HEK293 (cell line): ENCODE results near the gene WDR89.

Experiments
- GLI4 ChIP-seq: fragments of 450-650 bp; formaldehyde crosslinking; IDR thresholded peaks from 2 replicates; pipeline ENCODE4 v1.5.1; 2016; ENCODE audit warnings: missing biosample characterization, missing genetic modification characterization
- MYNN ChIP-seq: fragments of 450-650 bp; formaldehyde crosslinking; IDR thresholded peaks from 2 replicates; pipeline ENCODE4 v1.5.1; 2016; ENCODE audit warnings: missing biosample characterization, missing genetic modification characterization, borderline replicate concordance
- PATZ1 ChIP-seq: fragments of 450-650 bp; formaldehyde crosslinking; IDR thresholded peaks from 2 replicates; pipeline ENCODE4 v1.5.1; 2016; ENCODE audit warnings: missing biosample characterization, missing genetic modification characterization
- SETDB1 ChIP-seq: IDR thresholded peaks from one replicate; pipeline ENCODE4 v1.6.1; 2017; ENCODE audit warnings: mild to moderate bottlenecking, low read length, moderate library complexity, mixed read lengths; ENCODE audit not compliant: insufficient read length
- TRIM28 ChIP-seq: IDR thresholded peaks from 2 replicates; pipeline ENCODE4 v1.6.1; 2011; ENCODE audit warnings: low read length, control low read depth, borderline replicate concordance
- ZBTB11 ChIP-seq: fragments of 450-650 bp; formaldehyde crosslinking; conservative IDR thresholded peaks from 2 replicates; pipeline ENCODE4 v1.5.1; 2016; ENCODE audit warnings: low read depth, missing biosample characterization, missing genetic modification characterization
- ZBTB21 ChIP-seq: fragments of 450-650 bp; formaldehyde crosslinking; IDR thresholded peaks from 2 replicates; pipeline ENCODE4 v1.5.1; 2017; ENCODE audit warnings: missing biosample characterization, missing genetic modification characterization
- ZBTB26 ChIP-seq: fragments of 450-650 bp; formaldehyde crosslinking; optimal IDR thresholded peaks from 2 replicates; pipeline ENCODE3; 2016; ENCODE audit warnings: missing biosample characterization, mild to moderate bottlenecking, missing genetic modification characterization
- ZBTB49 ChIP-seq: fragments of 450-650 bp; formaldehyde crosslinking; IDR thresholded peaks from 2 replicates; pipeline ENCODE4 v1.5.1; 2016; ENCODE audit warnings: missing biosample characterization, missing genetic modification characterization, low read depth
- ZFP41 ChIP-seq: fragments of 450-650 bp; formaldehyde crosslinking; IDR thresholded peaks from 2 replicates; pipeline ENCODE4 v1.5.1; 2016; ENCODE audit warnings: missing biosample characterization, missing genetic modification characterization, borderline replicate concordance
- ZNF133 ChIP-seq: fragments of 450-650 bp; formaldehyde crosslinking; IDR thresholded peaks from 2 replicates; pipeline ENCODE4 v1.5.1; 2016; ENCODE audit warnings: missing biosample characterization, missing genetic modification characterization
- ZNF175 ChIP-seq: fragments of 450-650 bp; formaldehyde crosslinking; IDR thresholded peaks from 2 replicates; pipeline ENCODE4 v1.5.1; 2016; ENCODE audit warnings: missing biosample characterization, missing genetic modification characterization
- ZNF18 ChIP-seq: fragments of 450-650 bp; formaldehyde crosslinking; IDR thresholded peaks from 2 replicates; pipeline ENCODE4 v1.5.1; 2016; ENCODE audit warnings: missing biosample characterization, missing genetic modification characterization
- ZNF19 ChIP-seq: fragments of 450-650 bp; formaldehyde crosslinking; IDR thresholded peaks from 2 replicates; pipeline ENCODE4; 2016; ENCODE audit warnings: missing biosample characterization, missing genetic modification characterization, low read depth
- ZNF292 ChIP-seq: fragments of 450-650 bp; formaldehyde crosslinking; IDR thresholded peaks from 2 replicates; pipeline ENCODE4 v1.5.1; 2016; ENCODE audit warnings: low read depth, missing biosample characterization, missing genetic modification characterization, borderline replicate concordance
- ZNF354C ChIP-seq: fragments of 450-650 bp; formaldehyde crosslinking; IDR thresholded peaks from 2 replicates; pipeline ENCODE4 v1.5.1; 2016; ENCODE audit warnings: missing biosample characterization, missing genetic modification characterization, low read depth, borderline replicate concordance
- ZNF362 ChIP-seq: fragments of 450-650 bp; formaldehyde crosslinking; IDR thresholded peaks from 2 replicates; pipeline ENCODE4 v1.5.1; 2016; ENCODE audit warnings: missing biosample characterization, missing genetic modification characterization
- ZNF37A ChIP-seq: fragments of 450-650 bp; IDR thresholded peaks from 2 replicates; pipeline ENCODE4 v1.5.1; 2018; ENCODE audit warnings: missing biosample characterization, missing genetic modification characterization
- ZNF423 ChIP-seq: fragments of 450-650 bp; formaldehyde crosslinking; IDR thresholded peaks from 2 replicates; pipeline ENCODE4 v1.5.1; 2016; ENCODE audit warnings: missing biosample characterization, missing genetic modification characterization
- ZNF473 ChIP-seq: fragments of 450-650 bp; formaldehyde crosslinking; IDR thresholded peaks from 2 replicates; pipeline ENCODE4 v1.5.1; 2017; ENCODE audit warnings: missing biosample characterization, missing genetic modification characterization
- ZNF558 ChIP-seq: fragments of 450-650 bp; formaldehyde crosslinking; IDR thresholded peaks from 2 replicates; pipeline ENCODE4 v1.5.1; 2016; ENCODE audit warnings: missing biosample characterization, missing genetic modification characterization
- ZNF596 ChIP-seq: fragments of 450-650 bp; IDR thresholded peaks from 2 replicates; pipeline ENCODE4 v1.5.0; 2018; ENCODE audit warnings: missing biosample characterization, mild to moderate bottlenecking, missing genetic modification characterization, moderate library complexity
- ZNF623 ChIP-seq: fragments of 450-650 bp; formaldehyde crosslinking; IDR thresholded peaks from 2 replicates; pipeline ENCODE4 v1.5.1; 2016; ENCODE audit warnings: missing biosample characterization, missing genetic modification characterization
- ZNF664 ChIP-seq: fragments of 450-650 bp; formaldehyde crosslinking; IDR thresholded peaks from 2 replicates; pipeline ENCODE4 v1.5.1; 2016; ENCODE audit warnings: missing biosample characterization, missing genetic modification characterization
- ZNF692 ChIP-seq: fragments of 450-650 bp; formaldehyde crosslinking; IDR thresholded peaks from 2 replicates; pipeline ENCODE4 v1.5.1; 2016; ENCODE audit warnings: missing biosample characterization, missing genetic modification characterization
- ZNF791 ChIP-seq: fragments of 450-650 bp; formaldehyde crosslinking; IDR thresholded peaks from 2 replicates; pipeline ENCODE4 v1.5.1; 2016; ENCODE audit warnings: missing biosample characterization, missing genetic modification characterization
- ZNF837 ChIP-seq: fragments of 450-650 bp; formaldehyde crosslinking; IDR thresholded peaks from 2 replicates; pipeline ENCODE4 v1.5.1; 2016; ENCODE audit warnings: missing biosample characterization, missing genetic modification characterization

WDR89 gene

GRCh38 chr14:63641473-63642228, at the start of gene WDR89 (continued):
- TF ChIP-seq ZNF692 (tag by site-specific recombination): peak; percentile 85
- no peak for TF ChIP-seq GLI4 (tag by site-specific recombination)
- TF ChIP-seq ZNF133 (tag by site-specific recombination): no peak
- TF ChIP-seq ZNF362 (tag by site-specific recombination): no peak
- TF ChIP-seq ZNF664 (tag by site-specific recombination): no peak
- TF ChIP-seq ZNF175: no peak
- TF ChIP-seq ZBTB21 (tag by site-specific recombination): peak; percentile 22; the same call in 1 of the 2 replicates
- peak; percentile 39; the same call in 1 of the 2 replicates for TF ChIP-seq PATZ1 (tag by site-specific recombination)
- TF ChIP-seq ZFP41 (tag by site-specific recombination): no peak
- no peak for TF ChIP-seq ZBTB11 (tag by site-specific recombination)
- TF ChIP-seq MYNN (tag by site-specific recombination): no peak
- TF ChIP-seq ZNF354C (tag by site-specific recombination): no peak
- no peak for TF ChIP-seq ZNF37A (tag by site-specific recombination)
- peak; percentile 77 for TF ChIP-seq SETDB1
- no peak for TF ChIP-seq ZNF596 (tag by site-specific recombination)
- TF ChIP-seq ZNF18 (tag by site-specific recombination): peak; percentile 87
- TF ChIP-seq ZNF423 (tag by site-specific recombination): no peak
- no peak for TF ChIP-seq ZNF473 (tag by site-specific recombination)
- no peak for TF ChIP-seq ZNF623 (tag by site-specific recombination)
- no peak for TF ChIP-seq ZNF837 (tag by site-specific recombination)
- peak; percentile 89 for TF ChIP-seq ZBTB26 (tag by site-specific recombination)
- no peak for TF ChIP-seq ZNF791 (tag by site-specific recombination)
- TF ChIP-seq ZNF292: no peak
- TF ChIP-seq ZNF19: no peak
- TF ChIP-seq TRIM28: no peak
- TF ChIP-seq ZNF558: no peak
- TF ChIP-seq ZBTB49: no peak
